NOMO-1 treated with dmso at 0.1 percent for 144 hours (cell line): ENCODE data around the gene DTX3.

Experiments used
- DNase-seq: peaks from one replicate; lab custom pipeline; 2025; ENCODE audit not compliant: unreplicated experiment; lab: John Stamatoyannopoulos, UW

Gene DTX3

DNA sequence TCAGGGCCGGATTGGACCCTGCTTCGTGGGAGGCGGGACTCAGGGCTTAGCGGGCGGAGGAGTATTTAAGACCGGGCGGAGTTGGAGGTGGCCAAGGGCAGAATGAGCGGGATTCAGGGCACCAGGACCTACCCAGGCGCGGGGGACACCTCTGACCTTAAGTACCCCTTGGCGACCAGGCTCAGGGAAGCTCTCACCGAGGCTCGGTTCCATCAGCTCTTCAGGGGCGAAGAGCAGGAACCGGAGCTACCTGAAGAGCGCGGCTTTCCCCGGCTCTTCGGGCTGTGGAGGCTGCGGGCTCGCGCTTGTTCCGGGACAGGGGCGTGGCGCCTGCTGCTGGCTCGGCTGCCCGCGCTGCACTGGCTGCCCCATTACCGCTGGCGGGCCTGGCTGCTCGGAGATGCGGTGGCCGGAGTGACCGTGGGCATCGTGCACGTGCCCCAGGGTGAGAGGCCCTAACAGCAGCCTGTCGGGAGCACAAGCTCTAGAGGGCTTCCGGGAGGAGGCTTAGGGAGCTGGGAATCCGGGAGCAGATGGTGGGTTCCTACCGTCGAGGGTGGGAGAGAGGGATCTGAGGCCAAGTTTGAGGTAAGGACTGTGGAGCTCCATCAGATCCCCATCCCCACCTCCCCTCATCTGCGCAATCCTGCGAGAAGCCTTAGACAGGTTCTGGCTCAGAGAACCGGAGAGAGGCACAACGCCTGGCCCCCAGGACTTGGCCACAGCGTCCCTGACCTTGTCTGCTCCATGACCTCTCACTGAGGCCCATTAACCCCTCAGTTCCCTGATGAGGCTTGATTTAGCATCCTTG lies 15.0 kb downstream of the DTX3 start:
- DNase-seq, result no peak

GRCh38 chr12:57620245-57620935 lies 15.8 kb downstream of the DTX3 start:
- DNase-seq, result no peak

DNA sequence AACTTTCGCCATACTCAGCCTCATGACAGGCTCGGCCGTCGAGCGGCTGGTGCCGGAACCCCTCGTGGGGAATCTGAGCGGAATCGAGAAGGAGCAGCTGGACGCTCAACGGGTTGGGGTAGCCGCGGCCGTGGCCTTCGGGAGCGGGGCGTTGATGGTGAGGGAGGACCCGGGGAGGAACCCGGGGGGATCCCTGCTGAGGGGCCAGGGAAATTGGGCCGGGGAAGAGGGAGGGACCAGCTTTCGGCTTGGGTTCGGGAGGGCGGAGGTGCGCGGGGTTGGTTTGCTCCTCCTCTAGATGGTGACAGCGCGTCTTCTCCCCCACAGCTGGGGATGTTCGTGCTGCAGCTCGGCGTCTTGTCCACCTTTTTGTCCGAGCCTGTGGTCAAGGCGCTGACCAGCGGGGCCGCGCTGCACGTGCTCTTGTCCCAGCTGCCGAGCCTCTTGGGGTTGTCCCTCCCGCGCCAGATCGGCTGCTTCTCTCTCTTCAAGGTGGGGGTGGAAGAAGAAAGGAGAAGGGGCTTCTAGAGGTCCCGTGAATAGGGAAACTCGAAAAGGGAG lies 16.4 kb downstream of the DTX3 start:
- DNase-seq, result no peak

DNA sequence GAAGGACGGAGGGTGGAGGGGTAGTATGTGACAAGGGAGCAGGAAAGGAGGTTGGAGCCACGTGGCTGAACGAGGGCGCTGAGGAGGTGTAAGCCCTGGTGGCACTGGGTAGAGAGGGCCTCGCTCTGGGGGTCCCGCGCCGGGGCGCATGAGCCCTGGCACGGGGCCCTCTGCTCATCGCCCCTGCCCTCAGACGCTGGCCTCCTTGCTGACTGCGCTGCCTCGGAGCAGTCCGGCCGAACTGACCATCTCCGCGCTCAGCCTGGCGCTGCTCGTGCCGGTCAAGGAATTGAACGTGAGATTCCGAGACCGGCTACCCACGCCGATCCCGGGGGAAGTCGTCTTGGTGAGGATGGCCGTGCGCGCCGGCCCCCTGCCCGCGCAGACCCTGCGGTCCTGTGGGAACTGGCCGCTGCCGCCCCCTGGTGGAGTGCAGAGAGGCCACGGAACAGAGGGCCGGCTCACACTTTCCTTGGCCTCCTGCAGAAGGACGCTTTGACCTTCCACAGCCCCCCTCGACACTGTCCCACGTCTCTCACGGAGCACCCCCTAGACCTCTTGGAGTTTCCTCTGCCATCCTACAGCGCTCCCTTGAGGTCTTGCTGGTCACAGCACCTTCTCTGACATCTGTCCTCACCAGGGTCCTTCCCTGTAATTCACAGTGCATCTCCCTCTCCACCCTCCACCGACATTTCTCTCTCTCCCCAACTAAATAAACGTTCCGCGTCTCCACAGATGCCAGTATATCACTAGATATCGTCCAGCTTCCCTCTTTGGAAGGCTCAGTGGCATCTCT lies 17.1 kb downstream of the DTX3 start:
- no peak for DNase-seq

GRCh38 chr12:57622293-57623245 lies 17.9 kb downstream of the DTX3 start:
- no peak for DNase-seq

DNA sequence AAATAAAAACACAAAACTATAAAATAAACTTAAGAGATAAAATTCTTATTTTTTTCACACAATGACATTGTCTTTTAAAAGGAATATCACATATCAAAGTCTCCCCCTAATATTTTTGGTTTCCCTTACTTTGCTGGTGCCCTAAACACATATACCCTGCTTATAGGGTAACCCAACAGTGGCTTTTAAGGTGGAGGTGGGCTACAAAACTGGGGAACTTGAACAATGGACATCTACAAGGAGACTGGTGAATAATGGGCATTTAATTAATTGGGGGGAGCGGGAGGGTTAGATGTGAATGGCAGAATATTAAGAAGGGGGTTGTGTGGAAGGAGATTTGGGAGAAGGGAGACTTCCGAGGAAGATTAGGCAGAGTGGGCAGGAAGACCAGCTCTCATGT lies 18.8 kb downstream of the DTX3 start:
- no peak for DNase-seq

- DNase-seq, result no peak
Measured at GRCh38 chr12:57623811-57624390, 19.3 kb downstream of the DTX3 start.

DNA sequence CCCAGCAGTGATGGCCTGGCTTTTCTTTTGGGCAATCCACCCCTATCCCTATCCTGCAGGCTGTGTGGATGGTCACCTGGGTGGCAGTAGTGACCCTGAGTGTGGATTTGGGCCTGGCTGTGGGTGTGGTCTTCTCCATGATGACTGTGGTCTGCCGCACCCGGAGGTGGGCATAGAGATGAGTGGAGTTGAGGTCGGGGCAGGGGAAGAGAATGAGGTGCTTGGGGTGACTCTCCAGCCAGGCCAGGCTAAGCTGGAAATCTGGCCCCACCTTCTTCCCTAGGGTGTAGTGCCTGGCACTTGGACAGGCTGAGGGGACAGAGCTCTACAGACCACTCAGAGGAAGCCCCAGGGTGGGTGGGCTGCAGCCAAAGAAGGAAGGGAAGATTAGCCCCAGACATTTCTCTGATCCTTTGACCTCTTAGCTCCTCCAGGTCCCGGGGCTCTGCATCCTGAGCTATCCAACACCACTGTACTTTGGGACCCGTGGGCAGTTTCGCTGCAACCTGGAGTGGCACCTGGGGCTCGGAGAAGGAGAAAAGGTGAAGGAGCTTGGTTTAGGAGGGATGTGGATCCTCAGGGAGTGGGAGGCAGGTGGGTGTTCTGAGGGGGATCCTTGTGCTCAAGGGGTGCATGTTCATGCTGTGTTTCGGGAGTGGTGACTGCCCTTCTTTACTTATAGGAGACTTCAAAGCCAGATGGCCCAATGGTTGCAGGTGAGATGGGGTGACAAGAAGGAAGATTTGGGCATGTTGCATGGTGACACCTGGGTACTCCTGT lies 20.0 kb downstream of the DTX3 start:
- DNase-seq, result no peak

DNA sequence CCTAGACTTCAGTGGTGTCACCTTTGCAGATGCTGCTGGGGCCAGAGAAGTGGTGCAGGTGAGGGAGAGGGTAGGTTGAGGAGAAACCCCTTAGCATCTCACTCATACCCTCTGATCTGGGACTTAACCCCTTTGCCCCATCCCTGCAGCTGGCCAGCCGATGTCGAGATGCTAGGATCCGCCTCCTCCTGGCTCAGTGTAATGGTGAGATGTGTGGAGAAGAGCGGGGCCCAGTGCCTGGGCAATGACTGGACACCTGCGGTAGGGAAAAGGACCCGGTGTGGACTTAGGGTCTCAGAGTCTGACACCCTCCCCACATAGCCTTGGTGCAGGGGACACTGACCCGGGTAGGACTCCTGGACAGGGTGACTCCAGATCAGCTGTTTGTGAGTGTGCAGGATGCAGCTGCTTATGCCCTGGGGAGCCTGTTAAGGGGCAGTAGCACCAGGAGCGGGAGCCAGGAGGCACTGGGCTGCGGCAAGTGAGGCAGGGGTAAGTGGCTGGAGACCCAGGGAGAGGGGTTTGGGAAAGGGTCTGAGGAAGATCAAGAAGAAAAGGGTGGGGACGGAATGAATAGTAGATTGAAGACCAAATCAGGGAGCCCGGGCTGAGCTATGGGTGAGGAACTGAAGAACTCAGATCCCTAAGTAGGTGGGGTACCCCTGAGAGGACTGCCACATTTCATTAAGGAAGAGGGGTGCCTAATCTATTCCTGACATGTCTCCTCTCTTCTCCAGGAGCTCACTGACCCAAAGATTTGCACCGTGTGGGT lies 20.8 kb downstream of the DTX3 start:
- DNase-seq, result no peak

DNA sequence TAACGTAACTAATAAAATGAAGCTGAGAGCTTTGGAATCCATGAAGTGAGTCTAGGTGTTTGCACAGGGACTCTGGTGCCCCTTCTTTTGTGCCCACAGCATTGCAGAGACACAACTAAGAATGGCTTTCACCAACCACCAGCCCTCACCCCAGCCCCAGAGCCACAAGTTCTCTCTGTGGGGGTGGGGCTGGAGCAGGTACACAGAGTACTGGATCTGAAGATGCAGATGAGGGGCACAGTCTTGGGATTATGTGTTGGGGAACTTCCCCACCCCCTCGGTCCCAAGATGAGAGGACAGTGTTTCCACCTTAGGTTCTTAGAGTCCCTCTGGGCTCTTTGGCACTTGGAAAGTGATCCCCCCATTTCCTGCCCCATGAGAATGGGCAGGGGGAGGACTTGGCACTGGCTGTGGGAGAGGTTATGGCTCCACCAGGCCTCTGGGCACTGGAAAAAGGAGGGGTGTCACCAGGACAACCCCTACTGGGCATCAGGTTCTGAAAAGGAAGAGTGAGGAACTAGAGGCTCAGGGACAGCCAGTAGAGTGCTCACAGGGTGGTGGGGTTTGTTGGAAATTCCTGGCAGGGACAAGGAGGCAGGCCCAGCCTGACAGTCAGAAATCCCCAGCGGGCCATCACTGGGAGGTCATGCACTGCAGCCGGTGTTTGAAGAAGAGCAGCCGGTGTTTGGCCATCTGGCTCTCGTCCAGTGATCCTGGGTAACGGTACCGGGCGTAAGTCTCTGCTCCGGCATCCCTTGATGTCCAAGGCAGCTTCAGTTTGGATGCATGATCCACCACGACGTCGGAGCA lies 21.7 kb downstream of the DTX3 start:
- DNase-seq, result no peak

GRCh38 chr12:57626921-57627445 lies 22.4 kb downstream of the DTX3 start:
- DNase-seq, result no peak

DNA sequence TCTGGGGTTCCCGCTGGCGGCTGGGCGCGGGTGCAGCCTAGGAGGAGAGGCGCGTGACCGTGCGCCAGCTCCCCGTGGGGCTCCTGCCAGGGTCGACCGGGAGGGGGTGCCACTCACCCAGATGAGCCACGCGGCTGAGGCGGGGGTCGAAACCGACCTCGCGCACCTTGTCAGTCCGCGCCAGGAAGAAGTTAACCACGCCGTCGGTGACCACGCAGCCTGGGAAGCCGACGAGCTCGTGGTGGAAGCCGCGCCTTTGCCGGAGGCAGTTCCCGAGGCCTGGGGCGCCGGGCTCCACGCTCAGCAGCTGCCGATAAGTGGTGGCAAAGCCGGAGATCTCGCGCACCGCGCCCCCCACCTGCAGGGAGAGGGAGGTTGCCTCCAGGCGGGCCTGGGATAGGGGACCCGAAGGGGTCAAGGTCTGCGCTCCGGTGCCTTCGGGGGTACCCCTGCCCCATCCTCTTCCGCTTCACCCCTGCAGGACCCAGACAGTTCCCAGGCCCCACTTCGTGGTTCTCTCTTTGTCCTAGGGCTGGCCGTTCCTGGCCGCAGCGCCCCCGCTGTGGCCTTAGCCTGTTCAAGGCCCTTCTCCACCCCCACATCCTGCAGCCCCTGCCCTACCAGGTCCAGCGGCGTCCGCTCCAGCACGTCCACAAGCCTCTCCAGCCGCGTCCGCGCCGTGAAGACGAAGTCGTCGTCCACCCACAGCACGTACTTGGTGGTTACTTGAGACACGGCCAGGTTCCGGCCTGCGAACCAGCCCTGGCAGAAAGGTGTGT lies 23.1 kb downstream of the DTX3 start:
- no peak for DNase-seq

GRCh38 chr12:57628280-57629191 lies 23.9 kb downstream of the DTX3 start:
- DNase-seq, result no peak

- DNase-seq, result no peak
Measured at GRCh38 chr12:57629897-57630471, 25.4 kb downstream of the DTX3 start.

DNA sequence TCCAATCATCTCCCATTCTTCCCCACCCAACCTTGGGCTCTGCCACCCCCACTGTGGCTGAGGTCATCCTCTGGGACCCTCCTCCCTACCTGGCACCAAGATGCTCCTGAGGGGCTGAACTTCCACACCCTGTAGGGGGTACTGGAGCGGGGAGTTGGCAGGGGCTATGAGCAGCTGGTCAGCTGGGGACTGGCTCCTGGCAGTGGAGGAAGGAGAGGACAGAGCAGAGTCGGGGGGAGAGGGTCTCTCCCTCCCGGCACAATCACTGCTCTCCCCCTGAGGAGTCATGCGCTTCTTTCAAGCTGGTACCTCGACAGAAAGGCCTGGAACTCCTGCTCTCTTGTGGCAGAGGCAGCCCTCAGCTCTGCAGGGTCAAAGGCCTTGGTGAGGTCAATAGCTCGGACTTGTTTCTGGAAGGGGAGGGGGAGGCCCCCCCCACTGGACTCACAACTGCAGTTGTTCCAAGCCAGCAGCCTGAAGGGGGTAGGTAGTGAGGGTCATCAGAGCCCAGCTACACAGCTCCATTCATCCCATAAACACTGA lies 26.3 kb downstream of the DTX3 start:
- DNase-seq, result no peak
